ENCODE data around the gene G6PC3.

G6PC3 gene

GRCh38 chr17:44061446-44061845 lies 9.1 kb upstream of the G6PC3 start:
- no peak for DNase-seq

- DNase-seq, result no peak
These were observed 7.7 kb upstream of the G6PC3 start for GRCh38 chr17:44062871-44063270.

- no peak for DNase-seq
These were observed 6.6 kb upstream of the G6PC3 start for GRCh38 chr17:44063704-44064639.

- DNase-seq, result peak; percentile 50 to 55
These were observed 4.8 kb upstream of the G6PC3 start for GRCh38 chr17:44065668-44066203.

GRCh38 chr17:44066204-44066930 lies 4.2 kb upstream of the G6PC3 start, which contains the start of gene LSM12:
TSS of gene LSM12 (minus strand) at chr17:44066671. CDS start at chr17:44066587, 84 bp downstream.
- DNase-seq, result peak; percentile 96 to 97

GRCh38 chr17:44067545-44067940 lies 3.0 kb upstream of the G6PC3 start:
- DNase-seq, result no peak

- peak; percentile 34 to 35 for DNase-seq
These were observed 521 bp upstream of the G6PC3 start for GRCh38 chr17:44069974-44070454.

GRCh38 chr17:44071198-44071520 lies 624 bp downstream of the G6PC3 start:
- DNase-seq, result no peak

GRCh38 chr17:44071772-44072171 lies 1.2 kb downstream of the G6PC3 start:
- DNase-seq, result no peak

- no peak for DNase-seq
These were observed 3.8 kb downstream of the G6PC3 start for GRCh38 chr17:44074231-44074910.

- DNase-seq, result no peak
These were observed 4.4 kb downstream of the G6PC3 start for GRCh38 chr17:44074911-44075285.

- no peak for DNase-seq
These were observed 5.2 kb downstream of the G6PC3 start for GRCh38 chr17:44075598-44076293.

- no peak for DNase-seq
These were observed 6.4 kb downstream of the G6PC3 start for GRCh38 chr17:44076716-44077594.

GRCh38 chr17:44077595-44077909 lies 7.0 kb downstream of the G6PC3 start:
- no peak for DNase-seq

- DNase-seq, result no peak
These were observed 7.9 kb downstream of the G6PC3 start for GRCh38 chr17:44078412-44078811.

- DNase-seq, result no peak
These were observed 9.6 kb downstream of the G6PC3 start for GRCh38 chr17:44079877-44080821.

- DNase-seq, result no peak
These were observed 11.1 kb downstream of the G6PC3 start for GRCh38 chr17:44081681-44082080.

- DNase-seq, result no peak
These were observed 11.9 kb downstream of the G6PC3 start for GRCh38 chr17:44082256-44082927.

- no peak for DNase-seq
These were observed 12.8 kb downstream of the G6PC3 start for GRCh38 chr17:44083250-44083849.

Data from activated T-cell treated with anti-CD3 and anti-CD28 coated beads, Interleukin-2, amount 50 U/mL, for 48 hours (primary cell).